ENCODE results near the gene PIRT.

Gene PIRT

DNA sequence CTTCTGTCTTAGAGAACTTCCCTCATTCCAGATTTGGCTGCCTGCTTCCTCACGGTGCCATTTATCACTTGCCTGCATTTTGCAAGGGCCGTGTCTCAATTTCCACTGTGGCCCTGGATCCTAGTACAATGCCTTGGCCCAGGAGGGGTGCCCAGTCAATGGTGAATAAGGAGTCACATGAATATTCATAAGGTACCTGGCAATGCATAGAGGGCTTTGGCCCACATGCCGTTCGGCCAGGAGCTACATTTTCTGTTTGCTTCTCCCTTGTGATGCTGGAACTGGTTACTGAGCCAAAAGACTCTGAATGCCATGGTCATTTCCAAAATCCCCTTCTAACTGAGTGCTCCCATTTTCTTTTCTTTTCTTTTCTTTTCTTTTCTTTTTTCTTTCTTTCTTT, 4.8 kb upstream of the PIRT start:
- no peak for DNase-seq (ENCODE audit: low read depth)
- TF ChIP-seq, protein P1, sequence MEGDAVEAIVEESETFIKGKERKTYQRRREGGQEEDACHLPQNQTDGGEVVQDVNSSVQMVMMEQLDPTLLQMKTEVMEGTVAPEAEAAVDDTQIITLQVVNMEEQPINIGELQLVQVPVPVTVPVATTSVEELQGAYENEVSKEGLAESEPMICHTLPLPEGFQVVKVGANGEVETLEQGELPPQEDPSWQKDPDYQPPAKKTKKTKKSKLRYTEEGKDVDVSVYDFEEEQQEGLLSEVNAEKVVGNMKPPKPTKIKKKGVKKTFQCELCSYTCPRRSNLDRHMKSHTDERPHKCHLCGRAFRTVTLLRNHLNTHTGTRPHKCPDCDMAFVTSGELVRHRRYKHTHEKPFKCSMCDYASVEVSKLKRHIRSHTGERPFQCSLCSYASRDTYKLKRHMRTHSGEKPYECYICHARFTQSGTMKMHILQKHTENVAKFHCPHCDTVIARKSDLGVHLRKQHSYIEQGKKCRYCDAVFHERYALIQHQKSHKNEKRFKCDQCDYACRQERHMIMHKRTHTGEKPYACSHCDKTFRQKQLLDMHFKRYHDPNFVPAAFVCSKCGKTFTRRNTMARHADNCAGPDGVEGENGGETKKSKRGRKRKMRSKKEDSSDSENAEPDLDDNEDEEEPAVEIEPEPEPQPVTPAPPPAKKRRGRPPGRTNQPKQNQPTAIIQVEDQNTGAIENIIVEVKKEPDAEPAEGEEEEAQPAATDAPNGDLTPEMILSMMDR (IDR thresholded peaks at IDR 0.05; ENCODE audit: control insufficient read depth, extremely low read depth, insufficient read depth): no peak
- H3K4me3 ChIP-seq (ENCODE audit: low read depth, low read length): no peak overlapping the region

DNA sequence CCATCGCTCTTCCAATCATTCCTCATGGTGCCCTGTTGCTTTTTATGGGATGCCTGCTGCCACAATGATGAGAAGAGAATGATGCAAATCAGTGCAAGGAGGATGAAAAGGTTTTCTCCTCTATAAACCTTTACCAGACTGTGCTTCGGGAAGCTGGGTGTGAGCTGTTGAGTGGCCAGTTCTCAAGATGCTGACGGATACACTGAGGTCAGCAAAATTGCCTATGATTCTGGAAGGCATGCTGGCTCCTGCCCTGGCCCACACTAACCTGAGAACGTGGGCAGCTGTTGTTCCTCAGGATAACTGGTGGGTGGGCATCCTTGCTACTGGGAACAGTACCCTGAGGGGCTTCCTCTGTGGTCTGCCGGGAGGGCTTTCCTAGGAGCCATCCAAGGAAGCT, 795 bp upstream of the PIRT start:
- DNase-seq (ENCODE audit: low read depth): no peak
- H3K4me3 ChIP-seq (ENCODE audit: low read depth, low read length): no peak overlapping the region
- TF ChIP-seq, protein P1 (IDR thresholded peaks at IDR 0.05; ENCODE audit: control insufficient read depth, extremely low read depth, insufficient read depth): no peak

DNA sequence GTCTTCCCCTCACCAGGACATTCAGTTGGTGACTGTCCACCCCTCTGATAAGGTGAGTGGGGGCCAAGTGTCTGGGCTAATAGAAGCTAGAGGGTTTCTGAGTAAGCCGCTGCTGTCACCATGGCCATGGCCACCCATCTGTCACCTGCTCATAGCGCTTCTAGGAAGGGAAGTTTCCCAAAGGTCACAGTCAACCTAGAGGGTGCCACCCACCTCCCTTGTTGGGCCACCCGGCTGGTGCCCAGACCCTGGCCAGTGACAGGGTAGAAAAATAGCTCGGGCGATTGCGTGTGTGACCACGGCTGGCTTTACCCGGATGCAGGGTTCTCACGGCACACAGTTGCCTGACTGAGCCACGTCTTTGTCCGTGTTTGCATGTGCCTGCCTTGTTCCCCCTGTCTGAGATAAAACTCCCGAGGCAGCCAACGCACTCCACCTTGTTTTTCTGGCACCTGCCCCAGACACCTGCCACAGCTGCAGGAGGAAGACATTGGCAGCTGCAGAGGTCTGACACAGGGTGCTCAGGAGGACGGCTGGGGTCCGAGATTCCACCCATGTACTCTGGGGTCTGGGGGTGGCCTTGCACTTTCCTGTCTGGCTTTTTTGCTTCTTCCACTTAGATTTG, 809 bp downstream of the PIRT start:
- no peak overlapping the region for H3K4me3 ChIP-seq (ENCODE audit: low read depth, low read length)
- TF ChIP-seq, protein P1 (IDR thresholded peaks at IDR 0.05; ENCODE audit: control insufficient read depth, extremely low read depth, insufficient read depth): no peak
- DNase-seq (ENCODE audit: low read depth): no peak

DNA sequence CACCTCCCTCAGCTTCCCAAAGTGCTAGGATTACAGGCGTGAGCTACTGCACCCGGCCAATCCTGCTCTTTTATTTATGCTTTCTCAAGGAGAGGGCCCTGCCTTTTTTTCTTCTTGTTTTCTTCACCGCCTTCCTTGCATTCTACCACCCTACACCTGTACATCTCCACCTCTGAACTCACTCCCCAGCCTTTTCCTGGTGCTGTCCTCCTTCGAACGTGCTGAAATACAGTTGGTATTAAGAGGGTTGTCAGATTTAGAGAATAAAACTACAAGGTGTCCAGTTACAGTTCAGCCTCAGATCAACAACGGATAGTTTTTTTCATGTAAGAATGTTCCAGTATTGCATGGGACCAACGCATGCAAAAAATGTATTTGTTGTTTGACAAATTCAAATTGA, 1.7 kb downstream of the PIRT start:
- TF ChIP-seq, protein P1 (IDR thresholded peaks at IDR 0.05; ENCODE audit: control insufficient read depth, extremely low read depth, insufficient read depth): no peak
- H3K4me3 ChIP-seq (ENCODE audit: low read depth, low read length): no peak overlapping the region
- DNase-seq (ENCODE audit: low read depth): no peak

DNA sequence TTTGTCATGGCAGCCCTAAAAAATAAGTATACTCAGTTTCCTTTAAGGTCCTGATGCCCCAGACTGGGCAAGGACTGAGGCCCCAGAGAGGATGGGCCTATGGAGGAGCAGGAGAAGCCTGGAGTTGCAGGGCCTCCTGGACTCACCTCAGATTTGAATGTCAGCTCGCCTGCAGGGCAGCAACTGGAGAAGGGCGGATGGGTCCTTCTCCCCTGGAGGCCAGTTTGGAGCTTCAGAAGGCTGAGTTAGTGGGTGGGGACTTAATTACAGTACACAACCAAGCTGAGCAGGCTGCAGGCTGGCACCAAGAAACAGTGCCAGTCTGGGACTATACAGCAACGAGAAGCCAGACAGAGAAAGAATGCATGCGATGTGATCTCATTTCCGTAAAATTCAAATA, 6.2 kb downstream of the PIRT start:
- no peak overlapping the region for H3K4me3 ChIP-seq (ENCODE audit: low read depth, low read length)
- TF ChIP-seq, protein P1 (IDR thresholded peaks at IDR 0.05; ENCODE audit: control insufficient read depth, extremely low read depth, insufficient read depth): no peak
- no peak for DNase-seq (ENCODE audit: low read depth)

DNA sequence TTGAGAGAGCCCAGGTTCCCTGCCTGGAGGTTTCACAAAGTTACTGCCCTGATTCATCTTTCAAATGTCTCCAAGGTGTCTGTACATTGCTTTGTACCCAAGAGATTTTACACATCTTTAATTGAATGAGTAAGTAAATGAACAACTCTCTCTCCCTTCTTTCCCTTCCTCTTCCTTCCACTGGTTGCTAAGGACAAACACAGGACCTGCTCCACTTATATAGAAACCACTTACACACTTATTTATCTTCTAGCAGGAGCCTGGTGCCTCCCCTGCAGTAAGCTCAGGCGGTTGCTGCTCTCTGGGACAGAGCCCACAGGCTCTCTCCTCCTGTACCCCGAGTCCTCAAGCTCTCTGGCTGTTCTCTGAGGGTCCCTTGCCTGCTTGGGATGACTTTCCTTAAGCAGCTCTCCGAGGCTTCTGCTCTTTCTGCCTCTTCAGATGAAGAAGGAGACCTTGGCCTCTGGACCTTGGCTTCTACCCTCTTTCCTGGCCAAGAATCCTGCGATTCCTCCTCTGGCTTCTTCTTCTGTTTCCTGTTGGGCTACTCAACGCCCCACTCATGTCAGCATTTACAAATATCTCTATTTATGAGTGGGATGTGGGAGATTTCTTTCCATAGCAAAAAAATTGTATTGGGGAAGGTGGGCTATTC, 9.9 kb downstream of the PIRT start:
- no peak overlapping the region for H3K4me3 ChIP-seq (ENCODE audit: low read depth, low read length)
- TF ChIP-seq, protein P1 (IDR thresholded peaks at IDR 0.05; ENCODE audit: control insufficient read depth, extremely low read depth, insufficient read depth): no peak
- DNase-seq (ENCODE audit: low read depth): no peak

DNA sequence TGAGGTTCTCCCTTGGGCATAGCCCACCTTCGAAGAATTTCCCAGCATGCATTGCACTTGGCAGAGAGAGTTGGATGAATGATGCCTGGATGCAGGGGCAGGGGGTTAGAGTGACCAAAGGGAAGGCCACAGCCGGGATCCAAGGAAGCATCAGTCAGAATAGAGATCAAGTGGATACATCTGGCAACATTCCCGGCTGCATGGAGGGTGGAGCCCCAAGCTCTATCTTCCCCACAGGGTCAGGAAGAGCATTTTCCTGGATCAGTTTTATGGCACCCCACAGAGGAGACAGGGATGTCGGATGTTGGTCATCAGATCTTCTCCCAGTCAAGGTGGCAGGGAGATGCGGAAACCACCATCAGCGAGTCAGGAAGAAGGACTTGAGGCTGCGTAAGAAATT, 13.0 kb downstream of the PIRT start:
- no peak overlapping the region for H3K4me3 ChIP-seq (ENCODE audit: low read depth, low read length)
- no peak for DNase-seq (ENCODE audit: low read depth)
- TF ChIP-seq, protein P1 (IDR thresholded peaks at IDR 0.05; ENCODE audit: control insufficient read depth, extremely low read depth, insufficient read depth): no peak

Data from LNCaP clone FGC (cell line).